GM19324 (cell line): ENCODE data around the gene CCDC33.

Source experiments
- ATAC-seq: cut with Tn5 transposase; IDR thresholded peaks from one replicate; pipeline ENCODE4 v1.9.1; 2021; ENCODE audit warnings: mild to moderate bottlenecking, moderate library complexity; ENCODE audit not compliant: unreplicated experiment, low FRiP score

CCDC33 gene

GRCh38 chr15:74374648-74375302 lies 138.6 kb downstream of the CCDC33 start:
- ATAC-seq: peak; percentile 1

GRCh38 chr15:74375303-74375693 lies 139.2 kb downstream of the CCDC33 start:
- no peak for ATAC-seq

- ATAC-seq: no peak
Measured at GRCh38 chr15:74376226-74376625, 140.1 kb downstream of the CCDC33 start.

- ATAC-seq: no peak
Measured at GRCh38 chr15:74376825-74377581, 140.9 kb downstream of the CCDC33 start.

GRCh38 chr15:74377831-74378766 lies 142.0 kb downstream of the CCDC33 start:
- ATAC-seq: no peak

GRCh38 chr15:74378848-74379247 lies 142.7 kb downstream of the CCDC33 start:
- ATAC-seq: no peak

- ATAC-seq: no peak
Measured at GRCh38 chr15:74380361-74381189, 144.4 kb downstream of the CCDC33 start.

GRCh38 chr15:74381190-74381453 lies 145.0 kb downstream of the CCDC33 start:
- no peak for ATAC-seq

GRCh38 chr15:74381481-74381880 lies 145.4 kb downstream of the CCDC33 start:
- no peak for ATAC-seq

- ATAC-seq: no peak
Measured at GRCh38 chr15:74382004-74382816, 146.1 kb downstream of the CCDC33 start.

- ATAC-seq: no peak
Measured at GRCh38 chr15:74383286-74383685, 147.2 kb downstream of the CCDC33 start.

GRCh38 chr15:74383695-74384565 lies 147.8 kb downstream of the CCDC33 start:
- ATAC-seq: no peak

- ATAC-seq: no peak
Measured at GRCh38 chr15:74384566-74384880, 148.4 kb downstream of the CCDC33 start.

GRCh38 chr15:74384881-74385643 lies 148.9 kb downstream of the CCDC33 start:
- peak; percentile 58 for ATAC-seq

- no peak for ATAC-seq
Measured at GRCh38 chr15:74385733-74386132, 149.6 kb downstream of the CCDC33 start.
